ENCODE measurements around the gene ITGB4.

The ITGB4 gene

DNA sequence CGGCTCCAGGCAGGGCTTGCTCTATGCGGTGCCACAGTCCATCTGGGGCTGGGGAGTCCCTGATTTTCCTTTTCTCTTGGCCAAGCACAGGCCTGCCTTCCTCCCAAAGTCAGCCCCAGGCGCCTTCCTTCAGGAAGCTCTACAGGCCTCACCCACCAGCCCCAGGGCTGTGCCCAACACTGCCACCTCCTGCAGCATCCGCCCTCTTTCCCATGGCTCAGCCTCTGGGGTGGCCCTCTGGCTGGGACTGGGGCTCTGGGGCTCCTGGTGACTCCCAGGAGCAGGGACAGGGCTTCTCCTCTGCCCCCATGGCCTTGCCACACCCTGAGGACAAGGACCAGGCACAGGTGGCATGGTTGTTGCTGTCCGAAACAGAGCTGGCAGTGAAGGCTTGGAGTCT is 817 bp downstream of the ITGB4 start:
- TF ChIP-seq, protein P1, sequence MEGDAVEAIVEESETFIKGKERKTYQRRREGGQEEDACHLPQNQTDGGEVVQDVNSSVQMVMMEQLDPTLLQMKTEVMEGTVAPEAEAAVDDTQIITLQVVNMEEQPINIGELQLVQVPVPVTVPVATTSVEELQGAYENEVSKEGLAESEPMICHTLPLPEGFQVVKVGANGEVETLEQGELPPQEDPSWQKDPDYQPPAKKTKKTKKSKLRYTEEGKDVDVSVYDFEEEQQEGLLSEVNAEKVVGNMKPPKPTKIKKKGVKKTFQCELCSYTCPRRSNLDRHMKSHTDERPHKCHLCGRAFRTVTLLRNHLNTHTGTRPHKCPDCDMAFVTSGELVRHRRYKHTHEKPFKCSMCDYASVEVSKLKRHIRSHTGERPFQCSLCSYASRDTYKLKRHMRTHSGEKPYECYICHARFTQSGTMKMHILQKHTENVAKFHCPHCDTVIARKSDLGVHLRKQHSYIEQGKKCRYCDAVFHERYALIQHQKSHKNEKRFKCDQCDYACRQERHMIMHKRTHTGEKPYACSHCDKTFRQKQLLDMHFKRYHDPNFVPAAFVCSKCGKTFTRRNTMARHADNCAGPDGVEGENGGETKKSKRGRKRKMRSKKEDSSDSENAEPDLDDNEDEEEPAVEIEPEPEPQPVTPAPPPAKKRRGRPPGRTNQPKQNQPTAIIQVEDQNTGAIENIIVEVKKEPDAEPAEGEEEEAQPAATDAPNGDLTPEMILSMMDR (conservative IDR thresholded peaks at IDR 0.05; ENCODE audit: low read depth, low read length): no peak
- no peak overlapping the region for H3K4me3 ChIP-seq (ENCODE audit: low read depth, low read length)

DNA sequence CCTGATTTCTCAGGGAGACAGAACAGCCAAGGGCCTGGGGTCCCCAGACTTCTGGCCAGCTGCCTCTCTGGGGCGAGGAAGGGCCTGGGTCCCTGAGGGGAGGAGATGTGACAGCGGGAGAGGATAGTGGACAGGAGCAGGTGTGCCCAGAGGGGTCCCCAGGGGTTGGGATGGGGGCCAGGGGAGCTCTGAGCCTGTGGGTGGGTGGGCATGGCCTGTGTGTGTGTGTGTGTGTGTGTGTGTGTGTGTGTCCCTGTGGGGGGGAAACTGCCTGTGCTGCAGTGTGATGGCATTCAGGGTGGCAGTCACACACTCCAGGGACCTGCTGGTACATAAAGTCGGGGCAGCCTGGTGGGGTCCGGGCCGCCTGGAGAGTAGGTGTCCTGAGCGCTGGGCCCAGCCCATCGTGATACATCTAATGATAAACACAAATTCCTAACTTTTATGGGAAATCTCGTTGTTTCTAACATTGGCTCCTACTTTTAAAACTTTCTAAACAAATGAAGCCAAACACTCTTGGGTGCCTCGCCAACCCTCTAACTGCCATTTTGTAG is 1.4 kb downstream of the ITGB4 start:
- H3K4me3 ChIP-seq (ENCODE audit: low read depth, low read length): no peak overlapping the region
- DNase-seq (ENCODE audit: low read depth): no peak
- TF ChIP-seq, protein P1 (conservative IDR thresholded peaks at IDR 0.05; ENCODE audit: low read depth, low read length): no peak

More for the DNA sequence above, 817 bp downstream of the ITGB4 start:
- no peak for DNase-seq (ENCODE audit: low read depth)

DNA sequence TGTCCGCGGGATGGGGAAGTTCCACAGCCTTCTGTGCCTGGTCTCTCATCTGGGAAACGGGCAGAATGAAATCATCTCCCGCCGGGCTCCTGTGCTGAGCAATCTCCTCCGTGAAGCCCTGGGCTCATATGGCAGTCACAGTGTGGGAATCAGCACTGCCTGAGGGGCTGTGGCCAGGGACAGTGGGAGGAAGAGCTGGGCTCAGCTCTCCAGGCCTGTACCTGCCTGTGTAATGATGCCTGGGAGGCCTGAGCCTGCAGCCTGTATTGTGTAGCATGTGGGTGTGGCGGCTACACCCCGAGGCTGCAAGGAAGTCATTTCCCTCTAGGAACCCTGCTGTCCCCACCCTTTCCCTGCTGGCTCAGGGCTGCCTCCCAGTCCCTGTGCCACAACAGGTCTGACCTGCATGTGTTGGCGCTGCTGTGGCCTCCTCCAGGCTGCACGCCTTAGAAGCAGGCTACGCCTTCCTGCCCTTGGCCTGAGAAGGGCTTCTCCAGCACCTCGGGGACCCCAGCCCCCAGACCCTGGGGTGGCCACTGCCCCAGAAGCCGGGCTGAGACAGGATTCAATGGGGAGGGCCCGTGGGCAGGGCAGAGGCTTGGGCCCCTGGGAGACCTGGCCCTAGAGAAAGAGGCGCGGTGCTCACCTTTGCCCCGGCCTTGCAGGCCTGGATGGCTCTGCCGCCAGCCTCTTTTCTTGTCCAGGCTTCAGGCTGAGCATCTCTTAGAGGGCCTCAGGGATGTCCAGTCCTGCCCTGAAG is 2.1 kb downstream of the ITGB4 start:
- H3K4me3 ChIP-seq (ENCODE audit: low read depth, low read length): no peak overlapping the region
- DNase-seq (ENCODE audit: low read depth): no peak
- TF ChIP-seq, protein P1 (conservative IDR thresholded peaks at IDR 0.05; ENCODE audit: low read depth, low read length): no peak

DNA sequence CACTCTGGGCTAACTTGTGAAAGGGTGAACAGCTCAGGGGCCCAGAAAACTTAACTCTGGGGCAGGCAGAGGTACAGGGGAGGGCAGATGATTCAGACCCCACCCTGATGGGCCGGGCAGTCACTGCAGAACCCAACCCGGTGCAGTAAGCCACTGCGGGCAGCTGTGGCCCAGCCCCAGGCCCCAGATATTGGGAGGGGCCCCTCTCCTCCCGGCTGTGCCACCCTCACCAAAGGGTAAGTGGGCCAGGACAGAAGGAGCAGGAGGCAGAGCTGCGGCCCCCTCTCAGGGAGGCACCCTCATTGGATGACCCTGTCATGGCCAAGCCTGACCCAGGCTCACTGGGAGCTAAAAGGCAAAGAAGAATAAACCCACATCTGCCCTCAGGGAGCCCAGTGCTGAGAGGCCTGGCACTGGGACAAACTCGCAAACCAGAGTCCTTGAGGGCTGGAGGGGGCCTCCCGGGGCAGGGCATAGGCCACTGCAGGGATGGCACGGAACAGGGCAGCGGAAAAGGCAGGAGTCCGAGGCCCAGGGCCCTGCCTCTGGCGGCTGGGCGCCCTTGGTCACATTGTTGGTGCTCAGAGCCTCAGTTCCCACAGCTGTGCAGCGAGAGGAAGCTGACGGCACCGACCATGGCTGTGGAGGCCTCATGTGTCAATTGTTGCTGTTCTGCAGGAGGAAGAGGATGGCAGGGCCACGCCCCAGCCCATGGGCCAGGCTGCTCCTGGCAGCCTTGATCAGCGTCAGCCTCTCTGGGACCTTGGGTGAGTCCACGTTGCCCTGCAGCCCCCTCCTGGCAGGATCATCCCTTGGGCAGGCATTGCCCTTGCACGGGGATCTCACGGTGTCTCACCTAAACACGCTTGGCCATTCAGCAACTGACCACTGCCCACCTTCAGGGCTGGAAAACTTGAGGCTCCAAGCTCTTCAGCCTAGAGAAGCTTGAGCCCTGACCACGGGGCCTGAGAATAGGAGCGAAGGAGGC is 3.1 kb downstream of the ITGB4 start:
- no peak for DNase-seq (ENCODE audit: low read depth)
- H3K4me3 ChIP-seq (ENCODE audit: low read depth, low read length): no peak overlapping the region
- TF ChIP-seq, protein P1 (conservative IDR thresholded peaks at IDR 0.05; ENCODE audit: low read depth, low read length): no peak

DNA sequence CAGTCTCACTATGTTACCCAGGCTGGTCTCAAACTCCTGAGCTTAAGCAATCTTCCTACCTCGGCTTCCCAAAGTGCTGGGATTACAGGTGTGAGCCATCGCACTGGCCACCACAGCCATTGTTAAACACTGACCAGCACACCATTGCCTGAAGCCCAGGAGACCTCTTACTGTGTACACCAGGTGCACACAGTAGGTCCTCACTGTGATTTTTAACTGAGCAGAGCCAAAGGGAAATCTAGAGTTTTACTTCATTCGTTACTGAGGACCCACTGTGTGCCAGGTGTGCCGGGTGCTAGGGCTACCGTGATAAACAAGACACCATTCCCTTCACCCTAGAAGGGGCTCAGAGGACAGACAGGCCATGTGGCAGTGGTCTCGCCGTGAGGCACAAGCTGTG is 4.2 kb downstream of the ITGB4 start:
- TF ChIP-seq, protein P1 (conservative IDR thresholded peaks at IDR 0.05; ENCODE audit: low read depth, low read length): no peak
- H3K4me3 ChIP-seq (ENCODE audit: low read depth, low read length): no peak overlapping the region
- DNase-seq (ENCODE audit: low read depth): no peak

DNA sequence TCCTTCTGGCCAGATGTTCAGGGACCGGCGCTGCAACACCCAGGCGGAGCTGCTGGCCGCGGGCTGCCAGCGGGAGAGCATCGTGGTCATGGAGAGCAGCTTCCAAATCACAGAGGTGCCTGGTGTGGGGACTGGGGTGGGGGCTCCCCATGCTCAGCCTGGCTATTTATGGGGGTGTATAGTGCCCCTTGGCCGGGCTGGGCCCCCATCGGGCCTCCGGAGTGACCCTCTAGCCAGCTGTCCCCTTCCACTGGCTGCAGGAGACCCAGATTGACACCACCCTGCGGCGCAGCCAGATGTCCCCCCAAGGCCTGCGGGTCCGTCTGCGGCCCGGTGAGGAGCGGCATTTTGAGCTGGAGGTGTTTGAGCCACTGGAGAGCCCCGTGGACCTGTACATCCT is 6.1 kb downstream of the ITGB4 start:
- TF ChIP-seq, protein P1 (conservative IDR thresholded peaks at IDR 0.05; ENCODE audit: low read depth, low read length): no peak
- DNase-seq (ENCODE audit: low read depth): no peak
- H3K4me3 ChIP-seq (ENCODE audit: low read depth, low read length): no peak overlapping the region
